ENCODE data around the gene CXCL5. TPM values are rescaled to one million over a fixed set of nuclear protein-coding genes. Genes with fewer than 3 reads are reported as not detected.

Gene CXCL5
- total and polyA plus RNA-seq, 2 of the 13 experiments (the other 11 are each of a cell fraction or from before 2014, with no cell fraction given) = not detected

DNA sequence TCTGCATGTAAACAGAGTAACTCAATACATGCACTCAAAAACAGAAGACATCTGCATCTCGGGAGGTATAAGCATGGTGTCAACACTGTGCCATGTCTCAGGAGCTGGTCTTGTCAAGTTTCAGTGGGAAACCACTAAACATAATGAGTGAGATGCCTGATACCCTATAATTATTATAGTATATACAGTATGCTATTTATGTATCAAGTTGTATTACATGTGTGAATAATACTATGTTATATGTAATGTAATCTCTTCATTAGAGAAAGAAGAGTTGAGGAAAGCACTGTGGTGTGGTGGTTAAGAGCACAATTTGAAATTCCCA, 13.0 kb downstream of the CXCL5 start:
- CTCF ChIA-PET (ENCODE audit: low intra/inter-chr PET ratio, low total read pairs) = no interaction called here
- no peaks in the 10 kb centered on the region for H3K9me3 ChIP-seq (ENCODE audit: low read length)
- H3K4me3 ChIP-seq (replicated peaks in 1 of 3; ENCODE audit: insufficient read depth in 1 of 3, low read depth in 2 of 3, low read length in 3 of 3) = no peak overlapping the region
- intact Hi-C loops (cut with micrococcal nuclease; ENCODE audit: unreplicated experiment) = no loop called here
- no TSS peak for BruUV-seq (replicated peaks)
- H3K27ac ChIP-seq (ENCODE audit: extremely low read length, insufficient read depth, low read length) = no peak overlapping the region
- no peaks in the 10 kb centered on the region for H3K4me1 ChIP-seq (ENCODE audit: insufficient read depth, low read length)
- FAIRE-seq = no peak
- H3K9ac ChIP-seq (ENCODE audit: insufficient read depth, low read depth, low read length) = no peak overlapping the region
- no peaks in the 10 kb centered on the region for H4K20me1 ChIP-seq (ENCODE audit: insufficient read depth, low read length)
- no peak for DNase-seq (ENCODE audit: low spot score)
- ATAC-seq = no peak
- H3K27me3 ChIP-seq (ENCODE audit: control insufficient read depth in 1 of 2, insufficient read depth in 2 of 2, low read length in 2 of 2) = peaks cover 3 to 8% of the 10 kb centered on the region in 2 experiments; a peak in 3 of 5 replicates
- POLR2A ChIA-PET = no interaction called here
- WGBS (ENCODE audit: low lambda C conversion rate) = 0% methylated on average over 1 of the region's 1 CpG
- H3K36me3 ChIP-seq (replicated peaks in 1 of 2; ENCODE audit: control insufficient read depth in 1 of 2, insufficient read depth in 2 of 2, low read length in 2 of 2) = no peaks in the 10 kb centered on the region
- in situ Hi-C loops (cut with HindIII; ENCODE audit: extremely low pct_ligation_motif_present, low pct_unique_long_range_greater_than_20kb) = no loop called here
- no peak overlapping the region for H2AFZ ChIP-seq (ENCODE audit: low read length)
- H3K79me2 ChIP-seq (ENCODE audit: insufficient read depth, low read length) = no peaks in the 10 kb centered on the region
- H3K4me2 ChIP-seq (ENCODE audit: low read depth, low read length) = no peak overlapping the region
- TF ChIP-seq HOXA9 (CRISPR knock-in tag; IDR thresholded peaks at IDR 0.05; ENCODE audit: borderline replicate concordance) = no peak
- TF ChIP-seq THYN1 (CRISPR knock-in tag; IDR thresholded peaks at IDR 0.05; ENCODE audit: borderline replicate concordance, low read depth) = no peak
- TF ChIP-seq ZNF746 (CRISPR knock-in tag; IDR thresholded peaks at IDR 0.05) = no peak
- TF ChIP-seq MZF1 (CRISPR knock-in tag; IDR thresholded peaks at IDR 0.05; ENCODE audit: borderline replicate concordance) = no peak
- TF ChIP-seq ZNF337 (CRISPR knock-in tag; IDR thresholded peaks at IDR 0.05; ENCODE audit: borderline replicate concordance, low read depth) = no peak
- no peak for TF ChIP-seq YEATS4 (CRISPR knock-in tag; IDR thresholded peaks at IDR 0.05; ENCODE audit: borderline replicate concordance)
- no peak for TF ChIP-seq ZNF512 (CRISPR knock-in tag; IDR thresholded peaks at IDR 0.05)
- TF ChIP-seq, protein P1, sequence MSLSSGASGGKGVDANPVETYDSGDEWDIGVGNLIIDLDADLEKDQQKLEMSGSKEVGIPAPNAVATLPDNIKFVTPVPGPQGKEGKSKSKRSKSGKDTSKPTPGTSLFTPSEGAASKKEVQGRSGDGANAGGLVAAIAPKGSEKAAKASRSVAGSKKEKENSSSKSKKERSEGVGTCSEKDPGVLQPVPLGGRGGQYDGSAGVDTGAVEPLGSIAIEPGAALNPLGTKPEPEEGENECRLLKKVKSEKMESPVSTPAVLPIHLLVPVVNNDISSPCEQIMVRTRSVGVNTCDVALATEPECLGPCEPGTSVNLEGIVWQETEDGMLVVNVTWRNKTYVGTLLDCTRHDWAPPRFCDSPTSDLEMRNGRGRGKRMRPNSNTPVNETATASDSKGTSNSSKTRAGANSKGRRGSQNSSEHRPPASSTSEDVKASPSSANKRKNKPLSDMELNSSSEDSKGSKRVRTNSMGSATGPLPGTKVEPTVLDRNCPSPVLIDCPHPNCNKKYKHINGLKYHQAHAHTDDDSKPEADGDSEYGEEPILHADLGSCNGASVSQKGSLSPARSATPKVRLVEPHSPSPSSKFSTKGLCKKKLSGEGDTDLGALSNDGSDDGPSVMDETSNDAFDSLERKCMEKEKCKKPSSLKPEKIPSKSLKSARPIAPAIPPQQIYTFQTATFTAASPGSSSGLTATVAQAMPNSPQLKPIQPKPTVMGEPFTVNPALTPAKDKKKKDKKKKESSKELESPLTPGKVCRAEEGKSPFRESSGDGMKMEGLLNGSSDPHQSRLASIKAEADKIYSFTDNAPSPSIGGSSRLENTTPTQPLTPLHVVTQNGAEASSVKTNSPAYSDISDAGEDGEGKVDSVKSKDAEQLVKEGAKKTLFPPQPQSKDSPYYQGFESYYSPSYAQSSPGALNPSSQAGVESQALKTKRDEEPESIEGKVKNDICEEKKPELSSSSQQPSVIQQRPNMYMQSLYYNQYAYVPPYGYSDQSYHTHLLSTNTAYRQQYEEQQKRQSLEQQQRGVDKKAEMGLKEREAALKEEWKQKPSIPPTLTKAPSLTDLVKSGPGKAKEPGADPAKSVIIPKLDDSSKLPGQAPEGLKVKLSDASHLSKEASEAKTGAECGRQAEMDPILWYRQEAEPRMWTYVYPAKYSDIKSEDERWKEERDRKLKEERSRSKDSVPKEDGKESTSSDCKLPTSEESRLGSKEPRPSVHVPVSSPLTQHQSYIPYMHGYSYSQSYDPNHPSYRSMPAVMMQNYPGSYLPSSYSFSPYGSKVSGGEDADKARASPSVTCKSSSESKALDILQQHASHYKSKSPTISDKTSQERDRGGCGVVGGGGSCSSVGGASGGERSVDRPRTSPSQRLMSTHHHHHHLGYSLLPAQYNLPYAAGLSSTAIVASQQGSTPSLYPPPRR (CRISPR knock-in tag; IDR thresholded peaks at IDR 0.05; ENCODE audit: borderline replicate concordance) = no peak
- no peak for TF ChIP-seq ARNTL (CRISPR knock-in tag; IDR thresholded peaks at IDR 0.05)
- TF ChIP-seq TOPORS (CRISPR knock-in tag; IDR thresholded peaks at IDR 0.05) = no peak
- no peak for TF ChIP-seq ISX (CRISPR knock-in tag; conservative IDR thresholded peaks at IDR 0.05)
- TF ChIP-seq XBP1 (CRISPR knock-in tag; IDR thresholded peaks at IDR 0.05) = no peak
- TF ChIP-seq, protein P2, sequence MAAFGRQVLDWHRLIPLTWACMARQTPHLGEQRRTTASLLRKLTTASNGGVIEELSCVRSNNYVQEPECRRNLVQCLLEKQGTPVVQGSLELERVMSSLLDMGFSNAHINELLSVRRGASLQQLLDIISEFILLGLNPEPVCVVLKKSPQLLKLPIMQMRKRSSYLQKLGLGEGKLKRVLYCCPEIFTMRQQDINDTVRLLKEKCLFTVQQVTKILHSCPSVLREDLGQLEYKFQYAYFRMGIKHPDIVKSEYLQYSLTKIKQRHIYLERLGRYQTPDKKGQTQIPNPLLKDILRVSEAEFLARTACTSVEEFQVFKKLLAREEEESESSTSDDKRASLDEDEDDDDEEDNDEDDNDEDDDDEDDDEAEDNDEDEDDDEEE (CRISPR knock-in tag; IDR thresholded peaks at IDR 0.05) = no peak
- no peak for TF ChIP-seq HIC2 (CRISPR knock-in tag; IDR thresholded peaks at IDR 0.05; ENCODE audit: low read depth)
- no peak for TF ChIP-seq ZNF605 (CRISPR knock-in tag; IDR thresholded peaks at IDR 0.05)
- no peak for TF ChIP-seq ZSCAN25 (CRISPR knock-in tag; IDR thresholded peaks at IDR 0.05)
- no peak for TF ChIP-seq CBX1 (IDR thresholded peaks at IDR 0.05; ENCODE audit: low read depth)
